ENCODE data around the gene RHOA.

GRCh38 chr3:49377483-49377882 lies 34.3 kb downstream of the RHOA start:
- TF ChIP-seq CTCF (IDR thresholded peaks at IDR 0.05): no peak
- TF ChIP-seq POLR2A (IDR thresholded peaks at IDR 0.05): no peak

Data from right lobe of liver (tissue), 4 donors.